ENCODE data around the gene ERG.

The ERG gene

GRCh38 chr21:38359835-38360234 is 138.4 kb downstream of the ERG start:
- DNase-seq (ENCODE audit: low read depth in 2 of 2, low spot score in 1 of 2), result no peak

GRCh38 chr21:38359090-38359489 is 139.2 kb downstream of the ERG start:
- no peak for DNase-seq (ENCODE audit: low read depth in 2 of 2, low spot score in 1 of 2)

- DNase-seq (ENCODE audit: low read depth in 2 of 2, low spot score in 1 of 2), result no peak
Observed at GRCh38 chr21:38358666-38359065, 139.6 kb downstream of the ERG start.

- no peak for DNase-seq (ENCODE audit: low read depth in 2 of 2, low spot score in 1 of 2)
Observed at GRCh38 chr21:38358098-38358497, 140.2 kb downstream of the ERG start.

- no peak for DNase-seq (ENCODE audit: low read depth in 2 of 2, low spot score in 1 of 2)
Observed at GRCh38 chr21:38356883-38357625, 141.2 kb downstream of the ERG start.

GRCh38 chr21:38355992-38356781 is 142.1 kb downstream of the ERG start:
- peak in 1 of 2 donors; percentile 28 for DNase-seq (ENCODE audit: low read depth in 2 of 2, low spot score in 1 of 2)

GRCh38 chr21:38355353-38355752 is 142.9 kb downstream of the ERG start:
- DNase-seq (ENCODE audit: low read depth in 2 of 2, low spot score in 1 of 2), result no peak

- DNase-seq (ENCODE audit: low read depth in 2 of 2, low spot score in 1 of 2), result no peak
Observed at GRCh38 chr21:38354746-38355145, 143.5 kb downstream of the ERG start.

GRCh38 chr21:38354231-38354630 is 144.0 kb downstream of the ERG start:
- no peak for DNase-seq (ENCODE audit: low read depth in 2 of 2, low spot score in 1 of 2)

- DNase-seq (ENCODE audit: low read depth in 2 of 2, low spot score in 1 of 2), result no peak
Observed at GRCh38 chr21:38352536-38353219, 145.6 kb downstream of the ERG start.

GRCh38 chr21:38351961-38352521 is 146.2 kb downstream of the ERG start:
- DNase-seq (ENCODE audit: low read depth in 2 of 2, low spot score in 1 of 2), result no peak

- no peak for DNase-seq (ENCODE audit: low read depth in 2 of 2, low spot score in 1 of 2)
Observed at GRCh38 chr21:38351176-38351959, 146.9 kb downstream of the ERG start.

GRCh38 chr21:38350684-38351083 is 147.6 kb downstream of the ERG start:
- no peak for DNase-seq (ENCODE audit: low read depth in 2 of 2, low spot score in 1 of 2)

- no peak for DNase-seq (ENCODE audit: low read depth in 2 of 2, low spot score in 1 of 2)
Observed at GRCh38 chr21:38349977-38350376, 148.3 kb downstream of the ERG start.

GRCh38 chr21:38349111-38349746 is 149.0 kb downstream of the ERG start:
- DNase-seq (ENCODE audit: low read depth in 2 of 2, low spot score in 1 of 2), result no peak

GRCh38 chr21:38346286-38346685 is 152.0 kb downstream of the ERG start:
- DNase-seq (ENCODE audit: low read depth in 2 of 2, low spot score in 1 of 2), result no peak

GRCh38 chr21:38343691-38344090 is 154.6 kb downstream of the ERG start:
- DNase-seq (ENCODE audit: low read depth in 2 of 2, low spot score in 1 of 2), result no peak

- DNase-seq (ENCODE audit: low read depth in 2 of 2, low spot score in 1 of 2), result no peak
Observed at GRCh38 chr21:38342739-38343138, 155.5 kb downstream of the ERG start.

- no peak for DNase-seq (ENCODE audit: low read depth in 2 of 2, low spot score in 1 of 2)
Observed at GRCh38 chr21:38341546-38342012, 156.7 kb downstream of the ERG start.

GRCh38 chr21:38340131-38340530 is 158.1 kb downstream of the ERG start:
- no peak for DNase-seq (ENCODE audit: low read depth in 2 of 2, low spot score in 1 of 2)
